ENCODE measurements around the gene SFR1. TPM values are rescaled to one million over a fixed set of nuclear protein-coding genes. Genes with fewer than 3 reads are reported as not detected.
A peak's percentile ranks its signal among the peaks of the same experiment; 100 is the strongest.

The SFR1 gene
- total RNA-seq = 13.6 TPM
- 6.8 TPM for polyA plus RNA-seq

GRCh38 chr10:104121485-104122224 lies at the start of gene SFR1:
SFR1 (plus strand) TSS chr10:104122171; CDS start chr10:104122184, 13 bp downstream.
- peak within 1 kb of the TSS; percentile 92 for H3K27ac ChIP-seq (ENCODE audit: low read depth)
- H3K4me3 ChIP-seq (ENCODE audit: low read depth, low read length) = peak within 1 kb of the TSS; percentile 60
- no peaks in the 10 kb centered on the region for H3K36me3 ChIP-seq (ENCODE audit: insufficient read depth)
- peaks cover 2% of the 10 kb centered on the region for H3K4me1 ChIP-seq (ENCODE audit: insufficient read depth)
- peak; percentile 91 for DNase-seq (ENCODE audit: extremely low spot score)
- WGBS = under 1% methylated on average over 67 of the region's 67 CpGs

DNA sequence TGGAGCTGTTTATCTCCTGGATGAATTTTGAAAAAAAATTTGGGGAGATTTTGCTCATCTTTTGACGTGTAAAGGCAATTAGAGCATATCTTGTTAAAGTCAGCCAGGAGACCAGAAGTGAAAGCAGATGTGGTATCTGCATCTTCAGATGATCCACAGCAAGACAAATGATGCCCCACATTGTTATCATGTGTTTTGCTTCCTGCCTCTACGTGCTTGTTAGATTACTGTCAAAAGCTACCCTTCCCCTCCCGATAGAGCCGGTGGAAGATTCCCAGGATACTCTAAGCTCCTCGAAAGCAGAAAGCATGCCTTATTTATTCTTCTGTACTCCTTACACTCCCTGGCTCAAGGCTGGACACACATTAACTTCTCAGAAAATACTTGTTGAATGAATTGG lies 49.2 kb upstream of the SFR1 start:
- no peak overlapping the region for H3K4me3 ChIP-seq (ENCODE audit: low read depth, low read length)
- 26% methylated on average over 5 of the region's 5 CpGs for WGBS
- H3K4me1 ChIP-seq (ENCODE audit: insufficient read depth) = no peaks in the 10 kb centered on the region
- no peak overlapping the region for H3K27ac ChIP-seq (ENCODE audit: low read depth)
- no peaks in the 10 kb centered on the region for H3K36me3 ChIP-seq (ENCODE audit: insufficient read depth)
- no peak for DNase-seq (ENCODE audit: extremely low spot score)

GRCh38 chr10:104074505-104074904 lies 47.5 kb upstream of the SFR1 start:
- no peaks in the 10 kb centered on the region for H3K36me3 ChIP-seq (ENCODE audit: insufficient read depth)
- DNase-seq (ENCODE audit: extremely low spot score) = no peak
- WGBS = 82% methylated on average over 6 of the region's 6 CpGs
- H3K27ac ChIP-seq (ENCODE audit: low read depth) = no peak overlapping the region
- no peaks in the 10 kb centered on the region for H3K4me1 ChIP-seq (ENCODE audit: insufficient read depth)
- H3K4me3 ChIP-seq (ENCODE audit: low read depth, low read length) = no peak overlapping the region

DNA sequence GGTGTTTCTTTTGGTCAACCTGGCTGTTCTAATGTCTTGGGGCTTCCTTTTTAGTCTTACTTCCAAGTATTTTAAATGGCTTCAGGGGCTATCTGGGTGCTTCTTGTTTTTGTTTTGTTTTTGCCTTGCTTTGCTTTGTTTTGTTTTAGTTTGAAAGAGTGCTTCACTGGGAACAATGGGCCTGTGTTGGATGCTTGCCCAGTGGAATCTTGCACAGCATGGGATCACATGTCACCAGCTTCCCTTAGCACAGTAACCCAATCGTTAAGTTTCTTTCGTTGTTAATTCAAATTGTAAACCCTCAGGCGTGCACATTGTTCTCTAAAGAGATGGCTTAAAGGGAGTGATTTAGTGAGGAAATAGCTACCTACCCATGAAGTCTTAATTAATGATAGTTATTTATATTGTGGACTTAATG lies 45.2 kb upstream of the SFR1 start:
- no peak for DNase-seq (ENCODE audit: extremely low spot score)
- Histone ChIP-seq H3K4me1 (ENCODE audit: insufficient read depth) (no peaks in the 10 kb centered on the region), H3K4me3 (ENCODE audit: low read depth, low read length) (no peak overlapping the region), H3K27ac (ENCODE audit: low read depth) (no peak overlapping the region), H3K36me3 (ENCODE audit: insufficient read depth) (no peaks in the 10 kb centered on the region)
- 27% methylated on average over 3 of the region's 3 CpGs for WGBS

DNA sequence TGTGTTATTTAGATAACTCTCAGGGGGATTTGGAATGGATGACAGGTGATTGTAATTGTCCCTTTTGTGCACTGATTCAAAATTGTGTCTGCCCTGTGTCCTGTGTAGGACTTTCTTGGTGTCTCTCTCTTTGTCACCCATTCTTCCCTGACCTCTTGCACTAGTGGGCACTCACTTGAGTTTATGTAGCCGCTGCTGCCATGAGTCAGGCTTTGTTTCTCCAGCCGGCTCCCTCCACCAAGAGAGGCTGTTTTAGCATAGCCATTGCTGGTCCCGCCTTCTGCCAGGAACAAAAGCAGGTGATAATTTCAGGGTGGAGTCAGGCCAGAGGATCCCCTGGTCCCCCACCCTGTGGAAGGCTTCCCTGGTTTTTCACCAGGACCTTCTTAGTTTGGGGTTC lies 44.7 kb upstream of the SFR1 start:
- no peaks in the 10 kb centered on the region for H3K36me3 ChIP-seq (ENCODE audit: insufficient read depth)
- H3K4me3 ChIP-seq (ENCODE audit: low read depth, low read length) = no peak overlapping the region
- H3K27ac ChIP-seq (ENCODE audit: low read depth) = no peak overlapping the region
- no peak for DNase-seq (ENCODE audit: extremely low spot score)
- no peaks in the 10 kb centered on the region for H3K4me1 ChIP-seq (ENCODE audit: insufficient read depth)
- 42% methylated on average over 3 of the region's 3 CpGs for WGBS

DNA sequence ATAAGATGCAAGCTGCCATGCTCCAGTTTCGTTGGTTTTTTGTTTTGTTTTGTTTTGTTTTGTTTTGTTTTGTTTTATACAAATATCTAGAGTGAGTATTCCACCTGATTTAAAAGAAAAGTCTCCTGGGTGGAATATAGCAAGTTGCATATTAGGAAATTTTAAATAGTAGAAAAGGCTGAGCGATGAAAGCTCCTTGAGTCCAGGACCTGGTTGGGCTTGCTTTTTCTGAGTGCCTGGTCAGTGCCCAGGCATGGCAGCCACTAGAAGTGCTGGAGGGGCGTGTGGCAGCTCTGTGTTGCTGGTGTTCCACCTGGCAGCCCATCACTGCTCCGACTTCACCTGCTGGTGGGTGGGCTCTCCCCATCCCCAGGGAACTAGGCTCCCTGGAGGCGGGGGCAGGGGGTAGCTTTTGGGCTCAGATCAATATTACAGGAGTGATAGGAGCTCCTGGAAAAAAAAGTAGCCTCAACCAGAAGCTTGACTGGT lies 44.3 kb upstream of the SFR1 start:
- Histone ChIP-seq H3K4me3 (ENCODE audit: low read depth, low read length) (no peak overlapping the region), H3K4me1 (ENCODE audit: insufficient read depth) (no peaks in the 10 kb centered on the region), H3K27ac (ENCODE audit: low read depth) (no peak overlapping the region), H3K36me3 (ENCODE audit: insufficient read depth) (no peaks in the 10 kb centered on the region)
- WGBS = 76% methylated on average over 5 of the region's 5 CpGs
- no peak for DNase-seq (ENCODE audit: extremely low spot score)

DNA sequence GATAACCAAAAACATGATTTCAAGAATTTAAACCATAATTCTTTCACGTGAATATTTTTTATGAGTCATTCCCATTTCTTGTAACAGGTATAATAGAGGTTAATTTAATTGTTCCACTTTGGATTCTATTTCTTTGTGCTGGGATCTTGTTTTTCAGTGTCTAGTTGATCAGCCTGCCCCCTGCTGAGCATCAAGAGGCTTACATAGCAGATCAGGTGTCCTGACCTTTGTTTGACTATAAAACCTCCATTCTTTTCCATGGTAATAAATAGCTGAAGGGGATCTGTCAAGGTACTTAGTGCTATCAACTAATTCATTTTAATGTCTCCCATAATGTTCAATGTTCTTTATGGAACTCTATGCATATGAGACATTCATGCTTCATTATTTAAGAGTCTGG lies 41.2 kb upstream of the SFR1 start:
- Histone ChIP-seq H3K27ac (ENCODE audit: low read depth) (no peak overlapping the region), H3K4me3 (ENCODE audit: low read depth, low read length) (no peak overlapping the region), H3K4me1 (ENCODE audit: insufficient read depth) (no peaks in the 10 kb centered on the region), H3K36me3 (ENCODE audit: insufficient read depth) (no peaks in the 10 kb centered on the region)
- no peak for DNase-seq (ENCODE audit: extremely low spot score)
- WGBS = 51% methylated on average over 1 of the region's 1 CpG

GRCh38 chr10:104081998-104082397 lies 40.0 kb upstream of the SFR1 start:
- Histone ChIP-seq H3K4me3 (ENCODE audit: low read depth, low read length) (no peak overlapping the region), H3K4me1 (ENCODE audit: insufficient read depth) (no peaks in the 10 kb centered on the region), H3K27ac (ENCODE audit: low read depth) (no peak overlapping the region), H3K36me3 (ENCODE audit: insufficient read depth) (no peaks in the 10 kb centered on the region)
- DNase-seq (ENCODE audit: extremely low spot score) = no peak
- WGBS = 61% methylated on average over 5 of the region's 5 CpGs

GRCh38 chr10:104084482-104085142 lies 37.4 kb upstream of the SFR1 start:
- Histone ChIP-seq H3K27ac (ENCODE audit: low read depth) (no peak overlapping the region), H3K36me3 (ENCODE audit: insufficient read depth) (no peaks in the 10 kb centered on the region), H3K4me1 (ENCODE audit: insufficient read depth) (no peaks in the 10 kb centered on the region), H3K4me3 (ENCODE audit: low read depth, low read length) (no peak overlapping the region)
- WGBS = 64% methylated on average over 5 of the region's 5 CpGs
- no peak for DNase-seq (ENCODE audit: extremely low spot score)

- peak; percentile 36 for DNase-seq (ENCODE audit: extremely low spot score)
- Histone ChIP-seq H3K27ac (ENCODE audit: low read depth) (no peak within 1 kb of the TSS), H3K4me3 (ENCODE audit: low read depth, low read length) (no peak within 1 kb of the TSS), H3K4me1 (ENCODE audit: insufficient read depth) (no peaks in the 10 kb centered on the region), H3K36me3 (ENCODE audit: insufficient read depth) (no peaks in the 10 kb centered on the region)
- WGBS = 72% methylated on average over 3 of the region's 3 CpGs
Measured at GRCh38 chr10:104085801-104086400, 36.1 kb upstream of the SFR1 start, which contains the start of gene COL17A1. COL17A1 (minus strand) TSS chr10:104085880; CDS start chr10:104080673, 5,207 bp downstream.

- DNase-seq (ENCODE audit: extremely low spot score) = no peak
- 87% methylated on average over 5 of the region's 5 CpGs for WGBS
- no peak overlapping the region for H3K4me3 ChIP-seq (ENCODE audit: low read depth, low read length)
- no peaks in the 10 kb centered on the region for H3K4me1 ChIP-seq (ENCODE audit: insufficient read depth)
- H3K27ac ChIP-seq (ENCODE audit: low read depth) = no peak overlapping the region
- H3K36me3 ChIP-seq (ENCODE audit: insufficient read depth) = no peaks in the 10 kb centered on the region
Measured at GRCh38 chr10:104088239-104088638, 33.7 kb upstream of the SFR1 start.

DNA sequence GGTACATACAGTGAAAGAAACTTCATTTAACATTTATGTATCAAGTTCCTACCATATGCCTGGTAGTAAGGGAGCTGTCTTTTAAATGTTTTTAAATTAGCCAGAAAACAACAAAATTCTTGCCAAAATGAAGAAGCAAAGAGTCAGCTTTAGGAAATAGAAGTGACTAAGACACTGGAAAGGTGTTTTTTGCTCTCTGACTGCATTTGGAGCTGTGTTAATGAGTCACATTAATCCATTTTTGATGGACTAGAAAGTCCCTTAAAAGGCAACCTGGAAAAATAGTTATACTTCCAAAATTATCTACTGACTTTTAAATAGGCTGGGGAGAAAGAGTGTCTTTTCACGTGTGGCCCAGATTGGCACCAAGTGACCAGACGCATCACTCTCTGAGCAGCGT lies 32.4 kb upstream of the SFR1 start:
- Histone ChIP-seq H3K4me1 (ENCODE audit: insufficient read depth) (no peaks in the 10 kb centered on the region), H3K27ac (ENCODE audit: low read depth) (no peak overlapping the region), H3K36me3 (ENCODE audit: insufficient read depth) (no peaks in the 10 kb centered on the region), H3K4me3 (ENCODE audit: low read depth, low read length) (no peak overlapping the region)
- 68% methylated on average over 3 of the region's 3 CpGs for WGBS
- no peak for DNase-seq (ENCODE audit: extremely low spot score)

DNA sequence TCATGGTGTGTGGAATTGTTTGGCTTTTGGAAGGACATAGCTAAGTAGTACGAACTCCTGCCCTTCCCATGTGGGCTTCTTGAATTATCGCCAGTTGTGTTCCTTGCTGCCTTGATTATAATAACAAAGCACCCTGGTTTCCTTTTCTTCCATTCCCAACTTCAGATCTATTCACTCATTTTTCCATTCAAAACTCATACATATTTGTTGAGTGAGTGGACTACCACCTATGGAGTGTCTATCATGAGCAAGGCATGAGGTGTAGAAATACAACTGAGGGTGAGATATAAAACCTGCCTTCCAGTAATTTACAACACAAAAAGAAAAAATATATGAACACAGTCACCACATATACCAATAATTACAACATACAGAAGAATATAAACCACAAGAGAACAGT lies 31.4 kb upstream of the SFR1 start:
- H3K4me1 ChIP-seq (ENCODE audit: insufficient read depth) = no peaks in the 10 kb centered on the region
- 69% methylated on average over 2 of the region's 2 CpGs for WGBS
- no peaks in the 10 kb centered on the region for H3K36me3 ChIP-seq (ENCODE audit: insufficient read depth)
- no peak overlapping the region for H3K4me3 ChIP-seq (ENCODE audit: low read depth, low read length)
- no peak overlapping the region for H3K27ac ChIP-seq (ENCODE audit: low read depth)
- no peak for DNase-seq (ENCODE audit: extremely low spot score)

DNA sequence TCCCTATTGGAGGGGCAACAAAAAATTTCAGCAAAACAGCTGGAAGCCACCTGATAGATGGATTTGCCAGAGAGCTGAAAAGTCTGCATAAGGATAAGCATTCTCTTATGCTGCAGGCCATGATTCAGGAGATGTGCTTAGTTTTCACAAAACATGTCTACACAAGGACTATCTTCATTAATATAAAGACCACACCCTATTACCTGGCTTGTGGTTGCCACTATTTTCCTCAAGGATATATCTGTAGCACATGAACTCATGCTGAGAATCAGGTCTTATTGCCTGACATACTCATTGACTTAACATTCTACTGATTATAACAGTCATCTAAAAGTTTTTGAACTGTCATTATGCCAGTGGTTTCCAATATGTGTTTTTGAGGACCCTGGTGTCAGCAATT lies 29.2 kb upstream of the SFR1 start:
- DNase-seq (ENCODE audit: extremely low spot score) = no peak
- Histone ChIP-seq H3K36me3 (ENCODE audit: insufficient read depth) (no peaks in the 10 kb centered on the region), H3K4me1 (ENCODE audit: insufficient read depth) (no peaks in the 10 kb centered on the region), H3K4me3 (ENCODE audit: low read depth, low read length) (no peak overlapping the region), H3K27ac (ENCODE audit: low read depth) (no peak overlapping the region)
